Activated CD8-positive, alpha-beta memory T cell treated with anti-CD3 and anti-CD28 coated beads, Interleukin-2, amount 10 ng/mL, durations not matched to agents 7 days and 5 days (primary cell): Measurements from ENCODE around the gene RAB3IL1. TPM values are rescaled to one million over a fixed set of nuclear protein-coding genes. Genes with fewer than 3 reads are reported as not detected.
"Not testable (repeated sequence)": the region's sequence is repeated elsewhere in the genome, so short reads cannot be mapped to it uniquely, and the experiment has no call there.

ENCODE experiments used
- ATAC-seq: fragments of 150-1000 bp; cut with Tn5 transposase; one replicate; pipeline ENCODE4 v1.10.0; 2021; ENCODE audit warnings: moderate library complexity
- CTCF ChIA-PET: fragments of 350-600 bp; sonication (Branson Sonifier 250); formaldehyde crosslinking; loops from one replicate; lab custom pipeline; 2021; ENCODE audit warnings: antibody characterized with exemption; lab: Charles Lee
- DNase-seq: peaks from one replicate; pipeline ENCODE4 v3.0.0-alpha.2; 2020
- H3K27ac Mint-ChIP-seq: one replicate; pipeline ENCODE4 v1.8.0; 2021; ENCODE audit warnings: mild to moderate bottlenecking, mixed read lengths
- H3K27me3 Mint-ChIP-seq: one replicate; pipeline ENCODE4 v1.8.0; 2021; ENCODE audit warnings: mixed read lengths
- H3K36me3 Mint-ChIP-seq: one replicate; pipeline ENCODE4 v1.8.0; 2021; ENCODE audit warnings: mild to moderate bottlenecking, mixed read lengths
- H3K4me1 Mint-ChIP-seq: one replicate; pipeline ENCODE4 v1.8.0; 2021; ENCODE audit warnings: mixed read lengths
- H3K4me3 Mint-ChIP-seq: one replicate; pipeline ENCODE4 v1.8.0; 2021; ENCODE audit warnings: mild to moderate bottlenecking, moderate library complexity, mixed read lengths
- H3K9me3 Mint-ChIP-seq: one replicate; pipeline ENCODE4 v1.8.0; 2022; ENCODE audit warnings: low read depth, mixed read lengths
- total RNA-seq, 2 experiments: library from RNA; stranded (reverse); gene quantifications; one replicate each; pipeline ENCODE4 v1.2.3, GENCODE V29; 2021

Gene RAB3IL1
- total RNA-seq, 2 experiments from 2014 or later = not detected

GRCh38 chr11:61882267-61882666 lies 35.1 kb downstream of the RAB3IL1 start:
- not testable (repeated sequence) for ATAC-seq, DNase-seq, H3K27me3 Mint-ChIP-seq, H3K9me3 Mint-ChIP-seq, H3K4me1 Mint-ChIP-seq, H3K27ac Mint-ChIP-seq, H3K4me3 Mint-ChIP-seq, H3K36me3 Mint-ChIP-seq
- CTCF ChIA-PET = interaction anchor here (0.8 to 8.5 kb wide), 4 partner anchors 10 to 199 kb away, joined by 3 to 54 read pairs (median 5); no protein-coding TSS in a partner anchor

- no peaks in the 10 kb centered on the region for H3K36me3 Mint-ChIP-seq
- CTCF ChIA-PET = interaction anchor here (1.0 to 8.5 kb wide), 8 partner anchors 9 to 227 kb away, joined by 3 to 54 read pairs (median 5); no protein-coding TSS in a partner anchor
- no peak overlapping the region for H3K27ac Mint-ChIP-seq
- no peaks in the 10 kb centered on the region for H3K9me3 Mint-ChIP-seq
- DNase-seq (no peak), ATAC-seq (no peak)
- H3K4me3 Mint-ChIP-seq = no peak overlapping the region
- no peaks in the 10 kb centered on the region for H3K27me3 Mint-ChIP-seq
- no peaks in the 10 kb centered on the region for H3K4me1 Mint-ChIP-seq
Observed at GRCh38 chr11:61881397-61881796, 36.0 kb downstream of the RAB3IL1 start.

DNA sequence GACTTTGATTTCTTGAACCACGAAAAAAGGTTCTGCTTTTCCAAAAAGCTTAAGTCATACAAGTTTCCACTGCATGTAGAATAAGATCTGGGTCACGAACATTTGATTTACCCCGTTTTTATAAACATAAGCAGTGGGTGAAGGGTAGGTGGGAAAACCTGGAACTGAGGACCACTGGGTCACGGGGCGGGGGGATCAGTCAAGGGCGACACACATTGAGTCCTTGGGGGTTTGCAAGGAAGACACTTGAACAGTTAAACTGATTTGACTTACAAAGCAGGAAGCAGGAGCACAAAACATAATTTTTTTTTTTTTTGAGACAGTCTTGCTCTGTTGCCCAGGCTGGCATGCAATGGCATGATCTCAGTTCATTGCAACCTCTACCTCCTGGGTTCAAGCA lies 36.9 kb downstream of the RAB3IL1 start:
- ATAC-seq (no peak), DNase-seq (no peak)
- Mint-ChIP-seq H3K27ac (no peak overlapping the region), H3K9me3 (no peaks in the 10 kb centered on the region), H3K4me3 (no peak overlapping the region), H3K27me3 (no peaks in the 10 kb centered on the region), H3K4me1 (no peaks in the 10 kb centered on the region), H3K36me3 (no peaks in the 10 kb centered on the region)
- CTCF ChIA-PET = interaction anchor here (1.0 to 8.5 kb wide), 8 partner anchors 9 to 227 kb away, joined by 4 to 54 read pairs (median 5); no protein-coding TSS in a partner anchor

- ATAC-seq = no peak
- H3K4me3 Mint-ChIP-seq = no peak overlapping the region
- CTCF ChIA-PET = interaction anchor here (1.3 to 8.5 kb wide), 3 partner anchors 9 to 202 kb away, joined by 4 to 54 read pairs (median 5); no protein-coding TSS in a partner anchor
Observed at GRCh38 chr11:61880031-61880430, 37.3 kb downstream of the RAB3IL1 start.

GRCh38 chr11:61879152-61879551 lies 38.2 kb downstream of the RAB3IL1 start:
- CTCF ChIA-PET = interaction anchor here (1.3 to 8.5 kb wide), 3 partner anchors 8 to 203 kb away, joined by 4 to 54 read pairs (median 5); no protein-coding TSS in a partner anchor
- Mint-ChIP-seq H3K27me3 (no peaks in the 10 kb centered on the region), H3K4me1 (no peaks in the 10 kb centered on the region), H3K36me3 (no peaks in the 10 kb centered on the region), H3K27ac (no peak overlapping the region), H3K9me3 (no peaks in the 10 kb centered on the region), H3K4me3 (no peak overlapping the region)
- DNase-seq = no peak
- no peak for ATAC-seq

More at GRCh38 chr11:61880031-61880430, 37.3 kb downstream of the RAB3IL1 start:
- Mint-ChIP-seq H3K36me3 (no peaks in the 10 kb centered on the region), H3K9me3 (no peaks in the 10 kb centered on the region), H3K27ac (no peak overlapping the region), H3K27me3 (no peaks in the 10 kb centered on the region), H3K4me1 (no peaks in the 10 kb centered on the region)
- DNase-seq = no peak

DNA sequence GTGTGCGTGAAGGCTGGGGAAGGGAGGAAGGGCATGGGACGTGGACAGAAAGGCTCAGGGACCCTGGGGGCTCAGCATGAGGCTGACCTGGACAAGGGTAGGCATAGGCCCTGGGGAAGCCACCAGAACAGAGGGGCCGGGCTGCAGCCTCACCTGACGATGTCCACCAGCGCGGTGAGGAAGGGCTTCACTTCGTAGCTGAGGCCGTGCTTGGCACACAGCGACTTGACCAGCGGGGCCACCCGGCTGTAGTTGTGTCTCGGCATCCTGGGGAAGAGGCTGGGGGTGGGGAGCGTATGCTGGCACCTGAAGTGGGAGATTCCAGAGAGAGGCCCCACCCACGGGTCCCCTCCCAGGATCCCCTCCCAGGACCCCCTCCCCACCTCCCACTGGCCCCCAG lies 41.7 kb downstream of the RAB3IL1 start:
- ATAC-seq (no peak), DNase-seq (no peak)
- Mint-ChIP-seq H3K4me3 (no peak overlapping the region), H3K27me3 (peaks cover 4% of the 10 kb centered on the region), H3K9me3 (no peaks in the 10 kb centered on the region), H3K4me1 (peaks cover 5% of the 10 kb centered on the region), H3K36me3 (no peaks in the 10 kb centered on the region), H3K27ac (no peak overlapping the region)
- CTCF ChIA-PET = interaction anchor here (1.0 to 1.2 kb wide), 2 partner anchors 24 to 206 kb away, joined by 3 to 7 read pairs; no protein-coding TSS in a partner anchor

DNA sequence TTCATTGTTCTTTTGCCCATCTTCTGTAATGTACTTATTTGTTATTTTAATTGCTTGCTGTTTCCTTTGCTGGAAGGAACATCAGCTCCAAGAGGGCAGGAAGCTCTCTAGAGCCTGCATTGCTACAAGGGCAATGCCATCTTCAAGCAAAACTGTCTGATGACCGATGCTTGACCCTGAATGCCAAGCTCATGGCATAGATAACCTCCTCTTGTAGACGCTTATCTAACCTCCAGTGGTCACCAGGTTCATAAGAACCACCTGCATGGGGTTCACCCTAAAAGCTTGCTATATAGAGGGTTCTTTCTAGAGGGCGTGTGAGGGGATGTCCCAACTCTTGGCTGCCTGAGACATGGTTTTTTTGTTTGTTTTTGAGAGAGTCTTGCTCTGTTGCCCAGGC lies 42.5 kb downstream of the RAB3IL1 start:
- Mint-ChIP-seq H3K27ac (no peak overlapping the region), H3K4me1 (peaks cover 5% of the 10 kb centered on the region), H3K4me3 (no peak overlapping the region), H3K9me3 (no peaks in the 10 kb centered on the region), H3K27me3 (peaks cover 4% of the 10 kb centered on the region), H3K36me3 (no peaks in the 10 kb centered on the region)
- no peak for ATAC-seq
- no peak for DNase-seq
- CTCF ChIA-PET = interaction anchor here (1.0 to 5.1 kb wide), 2 partner anchors 24 to 207 kb away, joined by 3 to 40 read pairs; no protein-coding TSS in a partner anchor

GRCh38 chr11:61874377-61874809 lies 43.0 kb downstream of the RAB3IL1 start:
- H3K36me3 Mint-ChIP-seq = no peaks in the 10 kb centered on the region
- peaks cover 5% of the 10 kb centered on the region for H3K4me1 Mint-ChIP-seq
- no peak overlapping the region for H3K27ac Mint-ChIP-seq
- no peaks in the 10 kb centered on the region for H3K9me3 Mint-ChIP-seq
- peaks cover 4% of the 10 kb centered on the region for H3K27me3 Mint-ChIP-seq
- no peak overlapping the region for H3K4me3 Mint-ChIP-seq
- CTCF ChIA-PET = interaction anchor here (5.1 kb wide), 1 partner anchor 24 kb away, joined by 40 read pairs; no protein-coding TSS in a partner anchor
- DNase-seq = no peak
- no peak for ATAC-seq

DNA sequence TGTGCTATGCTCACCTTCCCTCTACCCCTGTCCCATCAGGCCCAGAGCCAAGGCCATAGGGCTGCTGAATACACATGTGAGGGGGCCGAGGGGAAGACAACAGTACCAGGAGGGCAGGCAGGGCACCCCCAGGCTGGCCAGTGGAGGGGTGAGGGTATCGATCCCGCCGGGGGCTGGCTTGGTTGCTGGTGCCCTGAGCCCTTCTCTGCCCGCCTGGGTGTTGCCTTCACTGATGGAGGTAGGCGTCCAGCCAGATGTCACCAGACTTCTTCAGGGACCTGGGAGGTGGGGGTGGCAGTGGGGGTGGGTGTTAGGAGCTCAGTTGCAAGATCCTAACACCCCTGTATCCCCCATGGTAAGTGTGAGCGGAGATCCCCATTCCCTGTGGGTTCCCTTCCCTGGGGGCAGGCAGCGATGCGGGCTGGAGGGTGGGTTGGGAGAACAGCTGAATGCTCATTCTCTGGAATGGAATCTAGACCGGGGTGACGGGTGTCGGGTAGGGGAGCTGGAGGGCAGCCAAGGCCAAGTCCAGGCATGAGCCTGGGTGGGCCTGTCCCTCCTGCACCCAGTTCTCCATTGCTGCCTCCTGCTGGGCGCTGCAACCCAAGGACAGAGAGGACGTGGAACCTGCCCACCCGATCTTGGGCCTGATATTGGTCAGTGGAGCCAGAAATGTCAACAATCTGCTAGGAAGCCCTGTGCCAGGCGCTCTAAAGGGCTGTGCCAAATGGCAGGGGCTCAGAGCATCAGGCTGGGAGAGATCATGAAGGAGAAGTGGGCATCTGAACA lies 43.6 kb downstream of the RAB3IL1 start:
- H3K36me3 Mint-ChIP-seq = no peaks in the 10 kb centered on the region
- no peaks in the 10 kb centered on the region for H3K9me3 Mint-ChIP-seq
- DNase-seq = no peak
- peaks cover 4% of the 10 kb centered on the region for H3K27me3 Mint-ChIP-seq
- peaks cover 5% of the 10 kb centered on the region for H3K4me1 Mint-ChIP-seq
- no peak for ATAC-seq
- no peak overlapping the region for H3K4me3 Mint-ChIP-seq
- no peak overlapping the region for H3K27ac Mint-ChIP-seq
- CTCF ChIA-PET = interaction anchor here (2.0 to 5.1 kb wide), 5 partner anchors 8 to 234 kb away, joined by 6 to 40 read pairs (median 31); no protein-coding TSS in a partner anchor

DNA sequence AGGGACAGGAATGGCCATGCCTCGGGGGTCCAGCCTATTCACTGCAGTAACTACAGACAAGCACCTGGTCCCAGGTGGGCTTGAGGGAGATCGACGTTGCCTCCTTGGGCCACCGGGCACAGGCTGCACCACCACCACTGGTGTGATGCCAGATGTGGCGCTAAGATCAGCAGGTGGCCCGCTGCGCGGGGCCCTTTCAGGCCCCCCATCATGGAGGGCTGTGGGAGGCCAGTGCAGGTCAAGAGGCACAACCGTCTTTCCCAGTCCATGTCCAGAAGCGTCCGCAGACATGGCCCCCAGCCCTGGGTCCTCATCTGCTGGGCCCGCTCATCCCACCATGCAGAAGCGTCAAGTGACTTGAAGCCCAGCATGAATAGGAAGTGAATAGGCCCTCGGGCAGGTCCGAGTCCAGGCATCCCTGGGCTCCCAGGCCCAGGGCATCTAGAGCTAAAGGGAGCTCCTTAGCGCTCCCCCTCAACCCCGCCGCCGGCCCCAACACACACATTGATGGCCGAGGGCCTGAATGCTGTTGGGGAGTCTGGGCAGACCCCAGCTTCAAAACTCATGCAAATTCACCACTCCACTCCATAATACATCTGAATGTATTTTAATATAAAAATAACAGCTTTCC lies 44.3 kb downstream of the RAB3IL1 start:
- Mint-ChIP-seq H3K27me3 (peaks cover 4% of the 10 kb centered on the region), H3K36me3 (no peaks in the 10 kb centered on the region), H3K9me3 (no peaks in the 10 kb centered on the region), H3K4me1 (peaks cover 5% of the 10 kb centered on the region), H3K27ac (no peak overlapping the region), H3K4me3 (no peak overlapping the region)
- ATAC-seq (no peak), DNase-seq (no peak)
- CTCF ChIA-PET = interaction anchor here (1.2 to 5.1 kb wide), 6 partner anchors 9 to 234 kb away, joined by 3 to 40 read pairs (median 28); no protein-coding TSS in a partner anchor

DNA sequence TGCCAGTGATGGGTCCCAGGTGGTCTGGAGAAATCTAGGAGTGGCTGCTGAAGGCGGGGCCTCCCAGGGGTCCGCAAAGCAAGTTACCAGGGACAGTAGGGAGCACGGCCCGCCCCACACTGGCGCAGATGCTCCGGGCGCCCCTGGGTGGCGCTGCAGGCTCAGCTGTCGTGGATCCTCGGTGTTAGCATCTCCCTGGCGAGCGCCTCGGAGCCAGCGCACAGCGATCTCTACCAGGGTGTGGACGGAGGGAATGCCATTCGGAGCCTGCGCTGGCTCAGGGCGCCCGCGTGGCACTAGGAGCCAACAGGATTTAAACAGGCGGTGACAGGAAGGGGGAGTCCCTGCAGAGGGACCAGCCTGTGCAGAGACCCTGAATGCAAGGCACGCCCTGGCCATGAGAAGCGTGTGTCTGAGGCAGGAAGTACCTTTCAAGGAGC lies 46.2 kb downstream of the RAB3IL1 start:
- no peaks in the 10 kb centered on the region for H3K36me3 Mint-ChIP-seq
- no peaks in the 10 kb centered on the region for H3K9me3 Mint-ChIP-seq
- H3K27ac Mint-ChIP-seq = no peak overlapping the region
- peak; percentile 73 for DNase-seq
- peak; percentile 95 for ATAC-seq
- H3K4me1 Mint-ChIP-seq = peaks cover 5% of the 10 kb centered on the region
- H3K27me3 Mint-ChIP-seq = peaks cover 4% of the 10 kb centered on the region
- CTCF ChIA-PET = interaction anchor here (0.6 to 5.1 kb wide), 17 partner anchors 9 to 241 kb away, joined by 3 to 40 read pairs (median 5); partner anchors contain the start of genes FADS3, FEN1 and TMEM258
- peak overlapping the region; percentile 61 for H3K4me3 Mint-ChIP-seq

DNA sequence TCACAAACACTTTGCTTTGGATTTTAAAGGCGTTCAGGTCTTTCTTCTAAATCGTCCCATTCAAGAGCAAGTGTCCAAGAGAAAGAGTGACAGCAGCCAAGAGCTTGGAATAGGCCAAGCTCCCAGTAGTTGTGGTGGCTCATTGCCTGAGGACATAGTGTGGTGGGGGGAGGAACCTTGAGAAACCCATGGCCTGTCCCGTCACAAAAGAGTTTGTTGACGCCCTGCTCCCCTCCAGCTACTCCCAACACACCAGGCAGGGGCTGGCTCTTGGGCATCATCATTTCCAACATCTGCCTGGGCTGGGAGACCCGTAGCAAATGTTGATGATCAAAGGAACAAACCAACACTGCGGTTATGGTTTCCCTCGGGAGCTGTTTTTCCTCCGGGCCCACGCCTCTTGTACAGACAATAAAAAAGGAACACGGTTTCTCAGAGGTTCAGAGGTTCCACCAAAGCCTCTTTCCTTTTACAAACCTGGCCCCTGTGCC lies 46.8 kb downstream of the RAB3IL1 start:
- CTCF ChIA-PET = interaction anchor here (0.6 to 5.1 kb wide), 20 partner anchors 8 to 242 kb away, joined by 3 to 40 read pairs (median 4); partner anchors contain the start of genes FADS3, FEN1 and TMEM258
- DNase-seq (no peak), ATAC-seq (no peak)
- H3K27ac Mint-ChIP-seq = no peak overlapping the region
- no peak overlapping the region for H3K4me3 Mint-ChIP-seq
- peaks cover 4% of the 10 kb centered on the region for H3K27me3 Mint-ChIP-seq
- H3K4me1 Mint-ChIP-seq = peaks cover 5% of the 10 kb centered on the region
- H3K9me3 Mint-ChIP-seq = no peaks in the 10 kb centered on the region
- H3K36me3 Mint-ChIP-seq = peaks cover 3% of the 10 kb centered on the region
